Measurements from ENCODE around the gene RBM3.
"Not testable (repeated sequence)": the region's sequence is repeated elsewhere in the genome, so short reads cannot be mapped to it uniquely, and the experiment has no call there.

The RBM3 gene

DNA sequence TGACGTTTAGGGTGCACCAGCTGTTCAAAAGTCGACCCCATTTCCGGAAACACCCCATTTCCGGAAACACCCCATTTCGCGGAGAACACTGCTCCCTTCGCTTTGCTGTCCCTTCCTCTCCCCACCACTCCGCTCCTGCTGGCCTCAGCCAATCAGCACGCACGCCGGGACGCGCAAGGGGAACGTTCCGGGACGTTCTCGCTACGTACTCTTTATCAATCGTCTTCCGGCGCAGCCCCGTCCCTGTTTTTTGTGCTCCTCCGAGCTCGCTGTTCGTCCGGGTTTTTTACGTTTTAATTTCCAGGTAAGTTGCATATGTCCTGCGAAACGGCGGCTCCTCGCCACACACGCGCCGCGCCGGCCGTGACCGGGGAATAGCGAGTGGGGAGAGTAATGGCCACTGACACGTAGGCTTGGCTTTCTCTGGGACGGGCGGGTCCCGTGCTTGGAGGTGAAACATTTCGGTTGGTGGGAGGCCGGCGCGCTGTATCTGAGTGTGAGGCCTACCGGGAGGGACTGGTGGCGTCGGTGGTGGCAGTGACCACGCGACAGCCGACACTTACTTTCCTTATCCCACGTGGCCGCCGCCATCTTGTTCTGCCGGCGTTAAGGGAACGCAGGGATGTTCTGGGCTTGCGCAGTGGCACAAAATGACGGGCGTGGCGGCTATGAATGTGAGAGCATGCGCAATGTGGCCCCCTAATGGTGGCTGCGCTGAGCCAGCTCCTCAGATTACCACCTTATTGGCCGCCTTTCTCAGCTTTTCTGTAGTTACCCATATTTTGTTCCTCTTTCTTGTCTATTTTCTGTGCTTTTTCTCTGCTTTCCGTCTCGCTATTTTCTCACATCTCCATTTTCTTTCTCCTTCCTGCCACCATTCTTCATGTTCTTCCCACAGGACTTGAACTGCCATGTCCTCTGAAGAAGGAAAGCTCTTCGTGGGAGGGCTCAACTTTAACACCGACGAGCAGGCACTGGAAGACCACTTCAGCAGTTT lies at the start of gene RBM3:
RBM3 (plus strand) TSS at position 215 of the 997 bp plus-strand sequence; CDS start at position 912, 697 bp downstream.
- H3K27me3 ChIP-seq (ENCODE audit: control insufficient read depth, insufficient read depth, low read length), result no peaks in the 10 kb centered on the region
- peak within 1 kb of the TSS; percentile 96 for H3K9ac ChIP-seq (ENCODE audit: low read length)
- H3K4me1 ChIP-seq (ENCODE audit: control insufficient read depth, insufficient read depth, low read length), result peaks cover 15% of the 10 kb centered on the region
- no peaks in the 10 kb centered on the region for H3K9me3 ChIP-seq (ENCODE audit: control insufficient read depth, low read length)
- H3K4me3 ChIP-seq (ENCODE audit: low read length), result peak within 1 kb of the TSS; percentile 82
- H3K36me3 ChIP-seq (ENCODE audit: control insufficient read depth, insufficient read depth, low read length), result peaks cover 8% of the 10 kb centered on the region

GRCh38 chrX:48525853-48526252 lies 48.4 kb upstream of the RBM3 start:
- H3K4me3 ChIP-seq (ENCODE audit: low read length); H3K9ac ChIP-seq (ENCODE audit: low read length); H3K36me3 ChIP-seq (ENCODE audit: control insufficient read depth, insufficient read depth, low read length); H3K4me1 ChIP-seq (ENCODE audit: control insufficient read depth, insufficient read depth, low read length); H3K9me3 ChIP-seq (ENCODE audit: control insufficient read depth, low read length); H3K27me3 ChIP-seq (ENCODE audit: control insufficient read depth, insufficient read depth, low read length): not testable (repeated sequence)

DNA sequence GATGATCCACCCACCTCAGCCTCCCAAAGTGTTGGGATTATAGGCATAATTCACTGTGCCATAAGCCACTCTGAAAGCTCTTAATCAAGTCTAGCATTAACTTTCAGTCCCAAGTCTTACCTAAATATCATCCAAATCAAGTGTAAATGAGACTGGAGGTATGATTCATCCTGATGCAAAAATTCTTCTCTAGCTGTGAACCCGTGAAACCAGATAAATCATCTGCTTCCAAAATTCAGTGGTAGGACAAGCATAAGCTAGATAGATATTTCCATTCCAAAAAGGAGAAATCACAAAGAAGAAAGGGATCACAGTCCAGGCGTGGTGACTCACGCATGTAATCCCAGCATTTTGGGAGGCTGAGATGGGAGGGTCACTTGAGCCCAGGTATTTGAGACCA lies 43.5 kb upstream of the RBM3 start:
- Histone ChIP-seq H3K36me3 (ENCODE audit: control insufficient read depth, insufficient read depth, low read length) (no peaks in the 10 kb centered on the region), H3K9me3 (ENCODE audit: control insufficient read depth, low read length) (no peaks in the 10 kb centered on the region), H3K4me1 (ENCODE audit: control insufficient read depth, insufficient read depth, low read length) (peaks cover 11% of the 10 kb centered on the region), H3K4me3 (ENCODE audit: low read length) (no peak overlapping the region), H3K9ac (ENCODE audit: low read length) (no peak overlapping the region), H3K27me3 (ENCODE audit: control insufficient read depth, insufficient read depth, low read length) (no peaks in the 10 kb centered on the region)

DNA sequence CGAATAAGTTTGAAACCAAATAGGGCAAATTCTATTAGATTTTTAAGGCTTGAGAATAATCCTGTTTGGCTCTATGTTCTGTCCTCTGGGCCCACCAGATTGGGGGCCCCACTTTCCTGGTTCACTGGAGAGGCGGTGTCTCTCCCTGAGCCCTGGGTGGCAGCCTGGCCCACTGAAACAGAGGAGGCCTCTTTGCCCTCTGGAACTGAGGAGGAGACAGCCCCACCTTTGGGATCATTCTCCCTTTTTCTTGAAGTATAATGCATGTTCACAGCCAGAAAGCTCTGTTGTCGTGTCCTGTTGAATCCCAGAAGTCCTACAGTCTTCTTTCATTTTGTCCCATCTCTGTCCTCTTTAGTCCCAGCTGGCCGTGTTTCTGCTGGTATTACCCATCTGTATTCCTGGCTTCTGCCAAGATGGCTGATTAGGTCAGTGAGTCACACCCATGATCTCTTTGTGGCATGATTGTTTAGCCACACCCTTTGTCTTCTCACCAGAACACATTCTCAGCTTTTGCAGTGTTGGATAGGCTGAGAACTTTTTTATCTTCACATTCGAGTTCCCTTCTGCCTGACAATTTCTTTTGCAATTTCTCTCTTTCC lies 42.8 kb upstream of the RBM3 start:
- no peaks in the 10 kb centered on the region for H3K36me3 ChIP-seq (ENCODE audit: control insufficient read depth, insufficient read depth, low read length)
- peak overlapping the region; percentile 12 for H3K9ac ChIP-seq (ENCODE audit: low read length)
- peaks cover 11% of the 10 kb centered on the region for H3K4me1 ChIP-seq (ENCODE audit: control insufficient read depth, insufficient read depth, low read length)
- peak overlapping the region; percentile 1 for H3K4me3 ChIP-seq (ENCODE audit: low read length)
- no peaks in the 10 kb centered on the region for H3K27me3 ChIP-seq (ENCODE audit: control insufficient read depth, insufficient read depth, low read length)
- no peaks in the 10 kb centered on the region for H3K9me3 ChIP-seq (ENCODE audit: control insufficient read depth, low read length)

- Histone ChIP-seq H3K9me3 (ENCODE audit: control insufficient read depth, low read length) (no peaks in the 10 kb centered on the region), H3K36me3 (ENCODE audit: control insufficient read depth, insufficient read depth, low read length) (no peaks in the 10 kb centered on the region), H3K4me1 (ENCODE audit: control insufficient read depth, insufficient read depth, low read length) (peaks cover 11% of the 10 kb centered on the region), H3K4me3 (ENCODE audit: low read length) (peak overlapping the region; percentile 1), H3K9ac (ENCODE audit: low read length) (no peak overlapping the region), H3K27me3 (ENCODE audit: control insufficient read depth, insufficient read depth, low read length) (no peaks in the 10 kb centered on the region)
These were observed 42.1 kb upstream of the RBM3 start for GRCh38 chrX:48532161-48532560.

DNA sequence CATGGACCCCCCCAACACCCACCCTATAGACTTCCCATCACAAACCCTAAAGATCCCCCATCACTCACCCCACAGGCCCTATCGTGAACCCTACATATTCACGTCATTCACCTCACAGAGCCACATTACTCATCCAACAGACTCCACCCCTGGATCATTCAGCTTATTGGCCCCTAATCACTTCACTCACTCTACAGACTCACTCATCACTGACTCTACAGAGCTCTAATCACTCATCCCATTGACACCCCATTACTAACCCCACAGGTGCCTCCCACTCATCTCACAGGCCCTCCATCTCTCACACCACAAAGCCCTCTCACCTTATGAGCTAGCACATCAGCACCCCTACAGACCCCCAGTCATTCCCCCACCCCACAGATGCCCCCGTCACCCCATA lies 41.1 kb upstream of the RBM3 start:
- no peaks in the 10 kb centered on the region for H3K36me3 ChIP-seq (ENCODE audit: control insufficient read depth, insufficient read depth, low read length)
- no peaks in the 10 kb centered on the region for H3K27me3 ChIP-seq (ENCODE audit: control insufficient read depth, insufficient read depth, low read length)
- H3K4me1 ChIP-seq (ENCODE audit: control insufficient read depth, insufficient read depth, low read length), result peaks cover 11% of the 10 kb centered on the region
- H3K9ac ChIP-seq (ENCODE audit: low read length), result no peak overlapping the region
- H3K4me3 ChIP-seq (ENCODE audit: low read length), result no peak overlapping the region
- no peaks in the 10 kb centered on the region for H3K9me3 ChIP-seq (ENCODE audit: control insufficient read depth, low read length)

GRCh38 chrX:48538641-48539344 lies 35.5 kb upstream of the RBM3 start:
- Histone ChIP-seq H3K36me3 (ENCODE audit: control insufficient read depth, insufficient read depth, low read length) (no peaks in the 10 kb centered on the region), H3K9me3 (ENCODE audit: control insufficient read depth, low read length) (no peaks in the 10 kb centered on the region), H3K4me1 (ENCODE audit: control insufficient read depth, insufficient read depth, low read length) (no peaks in the 10 kb centered on the region), H3K27me3 (ENCODE audit: control insufficient read depth, insufficient read depth, low read length) (no peaks in the 10 kb centered on the region), H3K4me3 (ENCODE audit: low read length) (no peak overlapping the region), H3K9ac (ENCODE audit: low read length) (no peak overlapping the region)

GRCh38 chrX:48539345-48540027 lies 34.8 kb upstream of the RBM3 start, which contains the start of gene TBC1D25:
Gene TBC1D25 (plus strand): TSS chrX:48539714. CDS start chrX:48539798, 84 bp downstream.
- Histone ChIP-seq H3K4me3 (ENCODE audit: low read length) (peak within 1 kb of the TSS; percentile 36), H3K9ac (ENCODE audit: low read length) (peak within 1 kb of the TSS; percentile 80), H3K9me3 (ENCODE audit: control insufficient read depth, low read length) (no peaks in the 10 kb centered on the region), H3K4me1 (ENCODE audit: control insufficient read depth, insufficient read depth, low read length) (no peaks in the 10 kb centered on the region), H3K27me3 (ENCODE audit: control insufficient read depth, insufficient read depth, low read length) (no peaks in the 10 kb centered on the region), H3K36me3 (ENCODE audit: control insufficient read depth, insufficient read depth, low read length) (no peaks in the 10 kb centered on the region)

DNA sequence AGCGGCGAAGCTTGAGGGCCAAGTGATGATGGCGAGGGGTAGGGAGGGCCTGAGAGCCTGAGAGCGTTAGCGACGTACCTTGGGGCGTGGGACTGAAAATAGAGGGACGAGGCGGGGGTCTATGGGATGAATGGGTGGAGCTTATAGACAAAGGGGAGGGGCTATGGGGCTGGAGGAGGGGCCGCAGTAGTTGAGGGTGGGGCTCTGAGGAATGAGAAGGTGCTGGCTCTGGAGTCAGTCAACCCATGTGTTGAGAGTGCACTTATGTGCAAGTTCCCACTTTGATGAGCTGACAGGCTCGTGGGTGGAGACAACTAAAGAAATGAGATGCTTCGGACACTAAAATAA lies 34.3 kb upstream of the RBM3 start:
- no peaks in the 10 kb centered on the region for H3K4me1 ChIP-seq (ENCODE audit: control insufficient read depth, insufficient read depth, low read length)
- no peaks in the 10 kb centered on the region for H3K27me3 ChIP-seq (ENCODE audit: control insufficient read depth, insufficient read depth, low read length)
- peak overlapping the region; percentile 36 for H3K4me3 ChIP-seq (ENCODE audit: low read length)
- no peaks in the 10 kb centered on the region for H3K36me3 ChIP-seq (ENCODE audit: control insufficient read depth, insufficient read depth, low read length)
- H3K9ac ChIP-seq (ENCODE audit: low read length), result peak overlapping the region; percentile 80
- H3K9me3 ChIP-seq (ENCODE audit: control insufficient read depth, low read length), result no peaks in the 10 kb centered on the region

GRCh38 chrX:48540480-48540879 lies 33.8 kb upstream of the RBM3 start:
- Histone ChIP-seq H3K4me3 (ENCODE audit: low read length) (peak overlapping the region; percentile 8), H3K27me3 (ENCODE audit: control insufficient read depth, insufficient read depth, low read length) (no peaks in the 10 kb centered on the region), H3K9ac (ENCODE audit: low read length) (peak overlapping the region; percentile 80), H3K4me1 (ENCODE audit: control insufficient read depth, insufficient read depth, low read length) (no peaks in the 10 kb centered on the region), H3K36me3 (ENCODE audit: control insufficient read depth, insufficient read depth, low read length) (no peaks in the 10 kb centered on the region), H3K9me3 (ENCODE audit: control insufficient read depth, low read length) (no peaks in the 10 kb centered on the region)

DNA sequence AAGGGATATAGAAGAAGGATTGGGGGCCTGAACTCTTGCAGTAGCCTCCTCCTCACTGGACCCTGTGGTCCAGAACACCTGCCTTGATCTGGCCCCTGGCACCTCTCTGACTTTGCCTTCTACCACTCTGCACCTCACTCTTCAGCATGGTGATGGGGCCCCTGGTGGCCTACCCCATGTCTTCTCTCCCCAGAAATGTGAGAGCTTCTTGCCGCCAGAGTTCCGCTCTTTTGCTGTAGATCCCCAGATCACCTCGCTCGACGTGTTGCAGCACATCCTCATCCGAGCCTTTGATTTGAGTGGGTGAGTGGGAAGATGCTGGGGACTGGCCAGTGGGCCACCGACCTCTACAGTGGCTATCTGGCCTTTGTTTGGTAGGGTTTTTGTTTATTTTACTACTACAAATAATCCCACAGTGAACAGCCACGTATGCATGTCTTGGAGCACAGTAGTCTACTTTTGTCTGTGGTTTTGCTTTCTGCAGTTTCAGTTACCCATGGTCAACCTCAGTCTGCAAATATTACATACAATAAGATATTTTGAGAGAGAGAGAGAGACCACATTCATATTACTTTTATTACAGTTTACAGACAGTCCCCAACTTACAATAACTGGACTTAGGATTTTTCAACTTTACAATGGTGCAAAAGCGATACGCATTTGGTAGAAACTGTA lies 33.0 kb upstream of the RBM3 start:
- Histone ChIP-seq H3K9ac (ENCODE audit: low read length) (no peak overlapping the region), H3K27me3 (ENCODE audit: control insufficient read depth, insufficient read depth, low read length) (no peaks in the 10 kb centered on the region), H3K36me3 (ENCODE audit: control insufficient read depth, insufficient read depth, low read length) (no peaks in the 10 kb centered on the region), H3K4me3 (ENCODE audit: low read length) (no peak overlapping the region), H3K4me1 (ENCODE audit: control insufficient read depth, insufficient read depth, low read length) (no peaks in the 10 kb centered on the region), H3K9me3 (ENCODE audit: control insufficient read depth, low read length) (no peaks in the 10 kb centered on the region)
